Peyer's patch (tissue), 4 donors: ENCODE data around the gene MON1A.

Source experiments
- CTCF ChIP-seq, 6 experiments: fragments of 450-650 bp in 4 of 6; fragments of 200-600 bp in 2 of 6; sonication (generic) in 1 of 6; IDR thresholded peaks; one replicate each; pipeline ENCODE4 v1.5.1; 2017 to 2019; ENCODE audit warnings: antibody characterized with exemption in 6 of 6, mild to moderate bottlenecking in 3 of 6, moderate library complexity in 1 of 6
- POLR2A ChIP-seq, 2 donors: fragments of 450-650 bp; IDR thresholded peaks; one replicate each; pipeline ENCODE4 v1.5.1; 2017; ENCODE audit warnings: antibody characterized with exemption in 2 of 2, mild to moderate bottlenecking in 2 of 2, moderate library complexity in 2 of 2

- TF ChIP-seq CTCF (IDR thresholded peaks at IDR 0.05) (no peak), POLR2A (IDR thresholded peaks at IDR 0.05) (no peak)
Observed at GRCh38 chr3:49877716-49878115, 51.9 kb downstream of the MON1A start.
